Endothelial cell of umbilical vein (primary cell): ENCODE data around the gene ZMYM4. TPM values are rescaled to one million over a fixed set of nuclear protein-coding genes. Genes with fewer than 3 reads are reported as not detected.

Experiments
- BruUV-seq: library from RNA; stranded (reverse); fragments of 400-500 nt; replicated peaks from 2 replicates; lab custom pipeline; 2021; lab: Mats Ljungman, UMichigan
- CTCF ChIA-PET: fragments of 300-600, 350-600 bp; sonication (Branson Sonifier 250); formaldehyde crosslinking; loops from one replicate; lab custom pipeline; 2021; ENCODE audit warnings: antibody characterized with exemption, inconsistent platforms; lab: Charles Lee
- POLR2A ChIA-PET: fragments of 300-600, 350-600 bp; sonication (Branson Sonifier 250); formaldehyde crosslinking; loops from one replicate; lab custom pipeline; 2021; ENCODE audit warnings: antibody characterized with exemption, inconsistent platforms; lab: Charles Lee
- DNase-seq: peaks from one replicate; pipeline ENCODE4 v3.0.0-alpha.2; 2011; ENCODE audit warnings: low read depth, low spot score
- FAIRE-seq: peaks from 2 replicates; lab custom pipeline; 2011; peaks lifted over from hg19 to GRCh38; lab: Jason Lieb, UNC
- H2AFZ ChIP-seq: 2 replicates; pipeline ENCODE4 v1.6.0; 2012; ENCODE audit warnings: low read depth, low read length, control low read depth, inconsistent platforms
- H3K27ac ChIP-seq: 2 replicates; pipeline ENCODE4 v1.5.1; 2011; ENCODE audit warnings: low read depth, mild to moderate bottlenecking, control low read depth, low read length, moderate library complexity; ENCODE audit not compliant: insufficient read depth
- H3K27me3 ChIP-seq, 2 experiments: 2 replicates each; pipeline versions ENCODE4 v1.6.0 to v1.6.1; 2011; ENCODE audit warnings: low read length in 2 of 2, mixed read lengths in 1 of 2; ENCODE audit not compliant: control insufficient read depth in 2 of 2, insufficient read depth in 2 of 2
- H3K36me3 ChIP-seq, 2 experiments: 2 replicates in 1 of 2; 3 replicates in 1 of 2; pipeline ENCODE4 v1.5.1; 2011; ENCODE audit warnings: low read length in 2 of 2, mild to moderate bottlenecking in 1 of 2, moderate library complexity in 1 of 2; ENCODE audit not compliant: control insufficient read depth in 2 of 2, insufficient read depth in 2 of 2; ENCODE audit errors: extremely low read depth in 1 of 2
- H3K4me1 ChIP-seq: 3 replicates; pipeline ENCODE4 v1.5.1; 2011; ENCODE audit warnings: mild to moderate bottlenecking, low read length; ENCODE audit not compliant: control insufficient read depth, insufficient read depth; ENCODE audit errors: extremely low read depth
- H3K4me2 ChIP-seq: 2 replicates; pipeline ENCODE4 v1.6.1; 2011; ENCODE audit warnings: low read length, control low read depth, mixed read lengths; ENCODE audit not compliant: insufficient read depth
- H3K4me3 ChIP-seq, 3 experiments: fragments of 200-600 bp in 1 of 3; sonication (generic), shearing (Covaris generic) in 1 of 3; replicated peaks in 1 of 3; 2 replicates each; pipeline ENCODE4 v1.5.1; 2011 to 2016; ENCODE audit warnings: control low read depth in 3 of 3, low read length in 3 of 3, mild to moderate bottlenecking in 2 of 3, inconsistent platforms in 1 of 3, low read depth in 1 of 3, moderate library complexity in 1 of 3; ENCODE audit not compliant: insufficient read depth in 1 of 3
- H3K79me2 ChIP-seq: 2 replicates; pipeline ENCODE4 v1.6.0; 2012; ENCODE audit warnings: low read length, inconsistent platforms; ENCODE audit not compliant: control insufficient read depth, insufficient read depth
- H3K9ac ChIP-seq: replicated peaks from 2 replicates; pipeline ENCODE3; 2011; ENCODE audit warnings: low read length, control low read depth; ENCODE audit not compliant: insufficient read depth; ENCODE audit errors: extremely low read depth
- H3K9me1 ChIP-seq: replicated peaks from 3 replicates; pipeline ENCODE4 v1.6.0; 2011; ENCODE audit warnings: mild to moderate bottlenecking, low read length; ENCODE audit not compliant: control insufficient read depth, insufficient read depth; ENCODE audit errors: extremely low read depth
- H3K9me3 ChIP-seq: replicated peaks from 2 replicates; pipeline ENCODE4 v1.5.1; 2012; ENCODE audit warnings: low read length, inconsistent platforms; ENCODE audit not compliant: control insufficient read depth, insufficient read depth
- H4K20me1 ChIP-seq: replicated peaks from 2 replicates; pipeline ENCODE3; 2011; ENCODE audit warnings: mild to moderate bottlenecking, low read length; ENCODE audit not compliant: control insufficient read depth, insufficient read depth; ENCODE audit errors: extremely low read depth
- EZH2 ChIP-seq: IDR thresholded peaks from 2 replicates; pipeline ENCODE4 v1.6.1; 2012; ENCODE audit warnings: borderline replicate concordance, low read depth, mild to moderate bottlenecking, moderate library complexity, low read length, inconsistent platforms; ENCODE audit not compliant: severe bottlenecking
- FOS ChIP-seq: IDR thresholded peaks from 2 replicates; pipeline ENCODE4 v1.6.1; 2011; ENCODE audit warnings: mild to moderate bottlenecking, low read length, moderate library complexity, borderline replicate concordance; ENCODE audit not compliant: insufficient read depth
- GATA2 ChIP-seq: IDR thresholded peaks from 2 replicates; pipeline ENCODE4 v1.7.0; 2011; ENCODE audit warnings: low read depth, mild to moderate bottlenecking, moderate library complexity, mixed read lengths, low read length; ENCODE audit not compliant: insufficient read length, insufficient read depth
- JUN ChIP-seq: IDR thresholded peaks from 2 replicates; pipeline ENCODE4 v1.6.1; 2011; ENCODE audit warnings: borderline replicate concordance, low read depth; ENCODE audit not compliant: insufficient read length, insufficient read depth
- MYC ChIP-seq: IDR thresholded peaks from one replicate; pipeline ENCODE4 v1.6.1; 2011; ENCODE audit warnings: mild to moderate bottlenecking, low read depth, low read length
- POLR2A ChIP-seq: IDR thresholded peaks from 2 replicates; pipeline ENCODE4 v1.6.1; 2012; ENCODE audit warnings: low read depth, mild to moderate bottlenecking, control low read depth, low read length
- POLR2AphosphoS5 ChIP-seq: IDR thresholded peaks from 2 replicates; pipeline ENCODE4 v1.6.1; 2012; ENCODE audit warnings: low read depth, mild to moderate bottlenecking, control low read depth, low read length, moderate library complexity; ENCODE audit not compliant: insufficient read depth
- dilution Hi-C: fragments of 300-500 bp; cut with MboI; formaldehyde crosslinking; loops from one replicate; pipeline ENCODE4 v1.15.0; 2019; ENCODE audit warnings: low sequenced_read_pairs; ENCODE audit not compliant: extremely low pct_ligation_motif_present
- intact Hi-C: fragments of 100-400 bp; cut with micrococcal nuclease; formaldehyde crosslinking; loops from one replicate; pipeline ENCODE4 v1.10.0; 2022
- polyA plus RNA-seq, 4 experiments: library from polyadenylated mRNA; depleted of rRNA in 3 of 4; stranded (reverse) in 3 of 4; unstranded in 1 of 4; fragments of >200 nt; gene quantifications; 2 replicates each; pipeline versions ENCODE4 v1.2.1 to v1.2.3, GENCODE V29; 2011 to 2012; ENCODE audit warnings: missing spikeins in 1 of 4
- total RNA-seq: library from RNA; stranded (reverse); gene quantifications from 2 replicates; pipeline ENCODE4 v1.2.3, GENCODE V29; 2021
- TF ChIP-seq, protein P1 (sequence below), 2 donors: IDR thresholded peaks; 1 replicate in 1 of 2; 2 replicates in 1 of 2; pipeline ENCODE4 v1.5.1; 2011; ENCODE audit warnings: low read length in 2 of 2, mild to moderate bottlenecking in 2 of 2, moderate library complexity in 2 of 2, control low read depth in 1 of 2, inconsistent platforms in 1 of 2, low read depth in 1 of 2; ENCODE audit not compliant: insufficient read depth in 1 of 2; ENCODE audit errors: extremely low read depth in 1 of 2
- TF ChIP-seq, protein P2 (sequence below): IDR thresholded peaks from 2 replicates; pipeline ENCODE4 v1.6.1; 2011; ENCODE audit not compliant: insufficient read depth, insufficient read length

Gene ZMYM4
- total and polyA plus RNA-seq, 2 donors (not counting 3 experiments of a cell fraction or from before 2014, with no cell fraction given): 15.3 to 65.0 TPM

DNA sequence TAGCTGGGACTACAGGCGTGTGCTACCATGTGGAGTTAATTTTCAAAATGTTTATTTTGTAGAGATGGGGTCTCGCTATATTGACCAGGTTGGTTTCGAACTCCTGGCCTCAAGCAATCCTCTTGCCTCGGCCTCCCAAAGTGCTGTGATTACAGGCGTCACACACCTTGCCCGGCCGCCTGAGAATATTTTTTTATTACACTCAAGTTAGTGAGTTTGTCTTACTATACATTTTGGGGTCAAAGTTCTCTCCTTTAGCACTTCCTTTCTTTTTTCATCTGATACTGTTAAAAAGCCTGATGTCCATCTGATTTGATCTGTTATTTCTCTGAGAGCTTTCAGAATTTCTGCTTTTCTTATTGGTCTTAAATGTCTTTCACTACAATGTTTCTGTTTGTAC, 159.9 kb downstream of the ZMYM4 start:
- dilution Hi-C loops: no loop called here
- no TSS peak for BruUV-seq

More for the DNA sequence above, 159.9 kb downstream of the ZMYM4 start:
- TF ChIP-seq, protein P1, sequence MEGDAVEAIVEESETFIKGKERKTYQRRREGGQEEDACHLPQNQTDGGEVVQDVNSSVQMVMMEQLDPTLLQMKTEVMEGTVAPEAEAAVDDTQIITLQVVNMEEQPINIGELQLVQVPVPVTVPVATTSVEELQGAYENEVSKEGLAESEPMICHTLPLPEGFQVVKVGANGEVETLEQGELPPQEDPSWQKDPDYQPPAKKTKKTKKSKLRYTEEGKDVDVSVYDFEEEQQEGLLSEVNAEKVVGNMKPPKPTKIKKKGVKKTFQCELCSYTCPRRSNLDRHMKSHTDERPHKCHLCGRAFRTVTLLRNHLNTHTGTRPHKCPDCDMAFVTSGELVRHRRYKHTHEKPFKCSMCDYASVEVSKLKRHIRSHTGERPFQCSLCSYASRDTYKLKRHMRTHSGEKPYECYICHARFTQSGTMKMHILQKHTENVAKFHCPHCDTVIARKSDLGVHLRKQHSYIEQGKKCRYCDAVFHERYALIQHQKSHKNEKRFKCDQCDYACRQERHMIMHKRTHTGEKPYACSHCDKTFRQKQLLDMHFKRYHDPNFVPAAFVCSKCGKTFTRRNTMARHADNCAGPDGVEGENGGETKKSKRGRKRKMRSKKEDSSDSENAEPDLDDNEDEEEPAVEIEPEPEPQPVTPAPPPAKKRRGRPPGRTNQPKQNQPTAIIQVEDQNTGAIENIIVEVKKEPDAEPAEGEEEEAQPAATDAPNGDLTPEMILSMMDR (IDR thresholded peaks at IDR 0.05; ENCODE audit: extremely low read depth in 1 of 2, insufficient read depth in 1 of 2, low read depth in 1 of 2, low read length in 2 of 2): no peak
- TF ChIP-seq GATA2: no peak
- TF ChIP-seq MYC: no peak
- no peak for TF ChIP-seq EZH2
- TF ChIP-seq, protein P2, sequence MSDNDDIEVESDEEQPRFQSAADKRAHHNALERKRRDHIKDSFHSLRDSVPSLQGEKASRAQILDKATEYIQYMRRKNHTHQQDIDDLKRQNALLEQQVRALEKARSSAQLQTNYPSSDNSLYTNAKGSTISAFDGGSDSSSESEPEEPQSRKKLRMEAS: no peak
- no peak for TF ChIP-seq POLR2A
- TF ChIP-seq POLR2AphosphoS5: no peak
- TF ChIP-seq JUN: no peak
- no peak for TF ChIP-seq FOS
- H3K4me3 ChIP-seq: no peak overlapping the region
- H3K79me2 ChIP-seq: no peaks in the 10 kb centered on the region
- no peaks in the 10 kb centered on the region for H3K27me3 ChIP-seq
- H3K9me3 ChIP-seq: no peaks in the 10 kb centered on the region
- H3K4me1 ChIP-seq: peaks cover 9% of the 10 kb centered on the region
- no peak for DNase-seq
- H3K4me2 ChIP-seq: no peak overlapping the region
- intact Hi-C loops: no loop called here
- no peak overlapping the region for H2AFZ ChIP-seq
- CTCF ChIA-PET: no interaction called here
- H3K27ac ChIP-seq: no peak overlapping the region
- H3K9me1 ChIP-seq: no peaks in the 10 kb centered on the region
- no peaks in the 10 kb centered on the region for H4K20me1 ChIP-seq
- FAIRE-seq: peak; percentile 42
- no peak overlapping the region for H3K9ac ChIP-seq
- peaks cover 0 to 11% of the 10 kb centered on the region in 2 experiments for H3K36me3 ChIP-seq
- POLR2A ChIA-PET: no interaction called here
